ENCODE results near the gene MYD88.

- TF ChIP-seq CTCF (IDR thresholded peaks at IDR 0.05; ENCODE audit: insufficient read depth, low read length, poor library complexity, severe bottlenecking) (no peak), EZH2phosphoT487 (conservative IDR thresholded peaks at IDR 0.05; ENCODE audit: low read length) (no peak)
These were observed 38.9 kb upstream of the MYD88 start for GRCh38 chr3:38099518-38099917.
